ENCODE measurements around the gene OSBPL10.

- TF ChIP-seq CTCF (conservative IDR thresholded peaks at IDR 0.05 in 1 of 2, IDR thresholded peaks at IDR 0.05 in 1 of 2; ENCODE audit: extremely low read depth in 1 of 2, insufficient read depth in 1 of 2, low read depth in 1 of 2, low read length in 2 of 2) = no peak
- TF ChIP-seq EZH2 (IDR thresholded peaks at IDR 0.05; ENCODE audit: borderline replicate concordance, low read length) = no peak
Observed at GRCh38 chr3:32022947-32023346, 41.9 kb upstream of the OSBPL10 start.

All from mammary epithelial cell (primary cell).